AG04450 (cell line): ENCODE results near the gene HMOX2. TPM values are rescaled to one million over a fixed set of nuclear protein-coding genes. Genes with fewer than 3 reads are reported as not detected.

Experiments
- CTCF ChIA-PET: fragments of 300-600, 350-600 bp; formaldehyde crosslinking; extraction: SDS; loops from one replicate; lab custom pipeline; 2022; ENCODE audit warnings: antibody characterized with exemption, inconsistent platforms; lab: Charles Lee
- POLR2A ChIA-PET: fragments of 350-600 bp; formaldehyde crosslinking; extraction: SDS; loops from one replicate; lab custom pipeline; 2021; ENCODE audit warnings: antibody characterized with exemption, inconsistent platforms; lab: Yijun Ruan, JAX
- DNase-seq: peaks from one replicate; pipeline ENCODE4 v3.0.0-alpha.2; 2011; ENCODE audit warnings: low read depth, low spot score
- H3K27ac ChIP-seq: one replicate; pipeline ENCODE4 v1.5.1; 2012; ENCODE audit warnings: low read depth, low read length, control low read depth
- H3K27me3 ChIP-seq: one replicate; pipeline ENCODE4 v1.6.0; 2012; ENCODE audit warnings: low read length; ENCODE audit not compliant: control insufficient read depth, insufficient read depth
- H3K4me3 ChIP-seq: 2 replicates; pipeline ENCODE4 v1.5.1; 2011; ENCODE audit warnings: mild to moderate bottlenecking, low read depth, low read length, control low read depth
- H3K9me3 ChIP-seq: 2 replicates; pipeline ENCODE4 v1.5.1; 2012; ENCODE audit warnings: low read length; ENCODE audit not compliant: control insufficient read depth, insufficient read depth
- polyA plus RNA-seq: library from polyadenylated mRNA; depleted of rRNA; stranded (reverse); fragments of >200 nt; gene quantifications from 2 replicates; pipeline ENCODE4 v1.2.3, GENCODE V29; 2011; rRNA removed
- small RNA-seq: library from RNA; depleted of rRNA; stranded (forward); fragments of <200 nt; gene quantifications from one replicate; pipeline ENCODE3, GENCODE V24; 2012; ENCODE audit warnings: low read depth; ENCODE audit not compliant: insufficient read length
- TF ChIP-seq, protein P1 (sequence below): IDR thresholded peaks from 2 replicates; pipeline ENCODE4 v1.5.1; 2011; ENCODE audit warnings: low read depth, low read length, control low read depth, inconsistent platforms

HMOX2 gene
- polyA plus RNA-seq, 1 experiment = 49.2 TPM

DNA sequence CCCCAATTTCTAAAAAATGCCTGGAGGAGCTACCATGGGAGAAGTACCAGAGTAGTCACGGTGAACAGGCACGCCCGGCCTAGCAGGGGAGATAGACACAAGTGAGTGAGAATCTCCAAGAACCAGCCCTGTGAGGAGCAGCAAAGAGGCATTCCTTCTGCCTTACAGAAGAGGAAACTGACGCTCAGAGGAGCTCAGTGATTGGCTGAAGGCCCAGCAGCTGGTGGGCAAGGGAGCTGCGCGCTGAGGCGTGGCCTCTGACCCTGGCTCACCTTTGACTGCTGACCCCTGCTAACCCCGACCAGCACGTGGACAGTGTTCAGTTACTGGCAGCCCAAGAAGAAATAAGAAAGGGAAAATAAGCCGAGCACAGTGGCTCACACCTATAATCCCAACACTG is 81.8 kb downstream of the HMOX2 start:
- no peak for DNase-seq
- H3K27ac ChIP-seq = no peak overlapping the region
- H3K4me3 ChIP-seq = no peak overlapping the region
- TF ChIP-seq, protein P1, sequence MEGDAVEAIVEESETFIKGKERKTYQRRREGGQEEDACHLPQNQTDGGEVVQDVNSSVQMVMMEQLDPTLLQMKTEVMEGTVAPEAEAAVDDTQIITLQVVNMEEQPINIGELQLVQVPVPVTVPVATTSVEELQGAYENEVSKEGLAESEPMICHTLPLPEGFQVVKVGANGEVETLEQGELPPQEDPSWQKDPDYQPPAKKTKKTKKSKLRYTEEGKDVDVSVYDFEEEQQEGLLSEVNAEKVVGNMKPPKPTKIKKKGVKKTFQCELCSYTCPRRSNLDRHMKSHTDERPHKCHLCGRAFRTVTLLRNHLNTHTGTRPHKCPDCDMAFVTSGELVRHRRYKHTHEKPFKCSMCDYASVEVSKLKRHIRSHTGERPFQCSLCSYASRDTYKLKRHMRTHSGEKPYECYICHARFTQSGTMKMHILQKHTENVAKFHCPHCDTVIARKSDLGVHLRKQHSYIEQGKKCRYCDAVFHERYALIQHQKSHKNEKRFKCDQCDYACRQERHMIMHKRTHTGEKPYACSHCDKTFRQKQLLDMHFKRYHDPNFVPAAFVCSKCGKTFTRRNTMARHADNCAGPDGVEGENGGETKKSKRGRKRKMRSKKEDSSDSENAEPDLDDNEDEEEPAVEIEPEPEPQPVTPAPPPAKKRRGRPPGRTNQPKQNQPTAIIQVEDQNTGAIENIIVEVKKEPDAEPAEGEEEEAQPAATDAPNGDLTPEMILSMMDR = no peak
- H3K27me3 ChIP-seq = peaks cover 28% of the 10 kb centered on the region
- CTCF ChIA-PET = interaction anchor here (0.8 kb wide), 1 partner anchor 9 kb away, joined by 3 read pairs; no protein-coding TSS in a partner anchor
- POLR2A ChIA-PET = no interaction called here
- H3K9me3 ChIP-seq = no peaks in the 10 kb centered on the region

Small RNAs within 50 kb of the gene (small RNA-seq; reads per million reads assigned to genes)
- gene AC012676.2 = not detected

Other genes starting within 250 kb of the HMOX2 start
- 0.05 TPM in 2 replicates for gene SRL, start 234.3 kb upstream of the HMOX2 start, polyA plus RNA-seq
- gene TFAP4, start 203.4 kb upstream of the HMOX2 start, polyA plus RNA-seq = 2.9 and 3.9 TPM in 2 replicates
- 2.2 and 2.9 TPM in 2 replicates for gene GLIS2, start 160.3 kb upstream of the HMOX2 start, polyA plus RNA-seq
- gene PAM16, start 125.1 kb upstream of the HMOX2 start, polyA plus RNA-seq = 18.4 and 23.8 TPM in 2 replicates
- gene VASN, start 104.5 kb upstream of the HMOX2 start, polyA plus RNA-seq = 19.1 and 27.8 TPM in 2 replicates
- 7.0 TPM in 2 replicates for gene CORO7, start 59.8 kb upstream of the HMOX2 start, polyA plus RNA-seq
- gene DNAJA3, start 50.5 kb upstream of the HMOX2 start, polyA plus RNA-seq = 32.1 and 32.8 TPM in 2 replicates
- gene NMRAL1, start 1.8 kb upstream of the HMOX2 start, polyA plus RNA-seq = 26.3 and 38.5 TPM in 2 replicates
- 12.2 and 14.9 TPM in 2 replicates for gene CDIP1, start 62.4 kb downstream of the HMOX2 start, polyA plus RNA-seq
- not detected in 2 replicates for gene C16orf96, start 79.9 kb downstream of the HMOX2 start, polyA plus RNA-seq
- 4.1 and 6.1 TPM in 2 replicates for gene UBALD1, start 138.5 kb downstream of the HMOX2 start, polyA plus RNA-seq
- 3.4 and 8.6 TPM in 2 replicates for gene MGRN1, start 148.4 kb downstream of the HMOX2 start, polyA plus RNA-seq
- gene NUDT16L1, start 217.2 kb downstream of the HMOX2 start, polyA plus RNA-seq = 25.2 and 29.3 TPM in 2 replicates